Esophagus muscularis mucosa (tissue), 4 donors: Measurements from ENCODE around the gene DNAH14. TPM values are rescaled to one million over a fixed set of nuclear protein-coding genes. Genes with fewer than 3 reads are reported as not detected.

ENCODE experiments used
- DNase-seq: peaks from one replicate; pipeline ENCODE4 v3.0.0-alpha.2; 2017; ENCODE audit errors: extremely low spot score
- H3K27ac ChIP-seq, 4 donors: fragments of 200-600 bp; sonication (generic); replicated peaks in 1 of 4; 1 replicate in 3 of 4; 2 replicates in 1 of 4; pipeline ENCODE4 v1.5.1; 2016 to 2019; ENCODE audit warnings: mild to moderate bottlenecking in 1 of 4
- H3K27me3 ChIP-seq, 4 donors: fragments of 200-600 bp; sonication (generic); one replicate each; pipeline versions ENCODE4 v1.5.1 to v1.6.0; 2016 to 2019
- H3K36me3 ChIP-seq, 4 donors: fragments of 200-600 bp; sonication (generic); one replicate each; pipeline ENCODE4 v1.5.1; 2016 to 2019
- H3K4me1 ChIP-seq, 4 donors: fragments of 200-600 bp; sonication (generic); one replicate each; pipeline ENCODE4 v1.5.1; 2016 to 2019
- H3K4me3 ChIP-seq, 4 donors: fragments of 200-600 bp; sonication (generic); 1 replicate in 2 of 4; 2 replicates in 2 of 4; pipeline ENCODE4 v1.5.1; 2016 to 2019; ENCODE audit warnings: mild to moderate bottlenecking in 4 of 4, moderate library complexity in 1 of 4
- H3K9me3 ChIP-seq, 4 donors: fragments of 200-600 bp; sonication (generic); 1 replicate in 3 of 4; 2 replicates in 1 of 4; pipeline ENCODE4 v1.5.1; 2016 to 2019
- CTCF ChIP-seq, 3 experiments: fragments of 200-600 bp in 2 of 3; fragments of 450-650 bp in 1 of 3; sonication (generic) in 2 of 3; IDR thresholded peaks; one replicate each; pipeline ENCODE4 v1.5.1; 2017 to 2019; ENCODE audit warnings: antibody characterized with exemption in 3 of 3, mild to moderate bottlenecking in 2 of 3, moderate library complexity in 1 of 3
- EP300 ChIP-seq: sonication (generic); formaldehyde crosslinking; IDR thresholded peaks from one replicate; pipeline ENCODE4 v1.6.1; 2017; ENCODE audit warnings: antibody characterized with exemption
- POLR2A ChIP-seq: fragments of 450-650 bp; IDR thresholded peaks from one replicate; pipeline ENCODE4 v1.6.1; 2017; ENCODE audit warnings: antibody characterized with exemption, moderate library complexity, mild to moderate bottlenecking, low read depth
- POLR2AphosphoS5 ChIP-seq, 2 donors: sonication (generic); formaldehyde crosslinking; IDR thresholded peaks; one replicate each; pipeline ENCODE4 v1.6.1; 2017; ENCODE audit warnings: antibody characterized with exemption in 2 of 2
- WGBS: methylation state at CpG from one replicate; pipeline ENCODE4 v1.1.5; 2018; 5-methylcytosine and 5-hydroxymethylcytosine counted together
- intact Hi-C: fragments of 100-400 bp; cut with DNase I; formaldehyde crosslinking; loops from one replicate; pipeline ENCODE4 v1.15.1; 2023
- total RNA-seq, 4 donors: library from RNA; depleted of rRNA; stranded (reverse); fragments of >200 nt; gene quantifications; one replicate each; pipeline versions ENCODE4 v1.1.0 to v1.2.1, GENCODE V29; 2016

The DNAH14 gene
- total RNA-seq, 4 donors from 2014 or later, result 8.9 to 16.6 (median 15.6) TPM

GRCh38 chr1:225446595-225446960 lies 517.1 kb downstream of the DNAH14 start:
- peak overlapping the region; percentile 90 to 96 (median 93) for H3K27ac ChIP-seq
- peaks cover 0 to 2% (median 0%) of the 10 kb centered on the region in 4 donors for H3K27me3 ChIP-seq
- H3K4me1 ChIP-seq, result peaks cover 55 to 100% (median 91%) of the 10 kb centered on the region in 4 donors
- H3K36me3 ChIP-seq, result no peaks in the 10 kb centered on the region
- WGBS, result 43% methylated on average over 7 of the region's 7 CpGs
- intact Hi-C loops, result no loop called here
- TF ChIP-seq POLR2AphosphoS5 (IDR thresholded peaks at IDR 0.05) (peak in 1 of 2 donors; percentile 6), CTCF (IDR thresholded peaks at IDR 0.05) (peak in 1 of 3 experiments; percentile 11), POLR2A (no peak), EP300 (no peak)
- no peak for DNase-seq
- H3K9me3 ChIP-seq, result no peaks in the 10 kb centered on the region
- H3K4me3 ChIP-seq, result no peak overlapping the region

GRCh38 chr1:225446981-225447615 lies 517.6 kb downstream of the DNAH14 start:
- intact Hi-C loops, result no loop called here
- H3K4me3 ChIP-seq, result peak overlapping the region in 3 of 4 donors; percentile 10 to 59 (median 33)
- peaks cover 0 to 2% (median 0%) of the 10 kb centered on the region in 4 donors for H3K27me3 ChIP-seq
- no peak for DNase-seq
- H3K36me3 ChIP-seq, result no peaks in the 10 kb centered on the region
- H3K27ac ChIP-seq, result peak overlapping the region; percentile 90 to 96 (median 93)
- H3K9me3 ChIP-seq, result no peaks in the 10 kb centered on the region
- WGBS, result 35% methylated on average over 9 of the region's 9 CpGs
- peaks cover 55 to 100% (median 90%) of the 10 kb centered on the region in 4 donors for H3K4me1 ChIP-seq
- TF ChIP-seq EP300 (no peak), POLR2A (no peak), POLR2AphosphoS5 (IDR thresholded peaks at IDR 0.05) (no peak), CTCF (IDR thresholded peaks at IDR 0.05) (no peak)

GRCh38 chr1:225447650-225448089 lies 518.2 kb downstream of the DNAH14 start:
- H3K27me3 ChIP-seq, result peaks cover 0 to 2% (median 0%) of the 10 kb centered on the region in 4 donors
- DNase-seq, result no peak
- H3K9me3 ChIP-seq, result no peaks in the 10 kb centered on the region
- no peaks in the 10 kb centered on the region for H3K36me3 ChIP-seq
- peak overlapping the region; percentile 90 to 96 (median 93) for H3K27ac ChIP-seq
- peak overlapping the region; percentile 33 to 59 (median 44) for H3K4me3 ChIP-seq
- 34% methylated on average over 5 of the region's 8 CpGs for WGBS
- TF ChIP-seq POLR2AphosphoS5 (IDR thresholded peaks at IDR 0.05), result peak; percentile 86 to 87
- TF ChIP-seq POLR2A, result no peak
- TF ChIP-seq CTCF (IDR thresholded peaks at IDR 0.05), result no peak
- TF ChIP-seq EP300, result peak; percentile 72
- peaks cover 55 to 95% (median 89%) of the 10 kb centered on the region in 4 donors for H3K4me1 ChIP-seq
- intact Hi-C loops, result no loop called here

- H3K27me3 ChIP-seq, result peaks cover 0 to 2% (median 0%) of the 10 kb centered on the region in 4 donors
- no peaks in the 10 kb centered on the region for H3K36me3 ChIP-seq
- H3K27ac ChIP-seq, result peak overlapping the region; percentile 90 to 96 (median 93)
- no peak for DNase-seq
- peak overlapping the region; percentile 33 to 59 (median 44) for H3K4me3 ChIP-seq
- TF ChIP-seq EP300, result no peak
- TF ChIP-seq POLR2AphosphoS5 (IDR thresholded peaks at IDR 0.05), result peak in 1 of 2 donors; percentile 2
- peaks cover 51 to 89% (median 86%) of the 10 kb centered on the region in 4 donors for H3K4me1 ChIP-seq
- WGBS, result 32% methylated on average over 8 of the region's 9 CpGs
- intact Hi-C loops, result no loop called here
- no peaks in the 10 kb centered on the region for H3K9me3 ChIP-seq
Observed at GRCh38 chr1:225448146-225448805, 518.8 kb downstream of the DNAH14 start.
